ENCODE measurements around the gene KRTAP12-4.

Gene KRTAP12-4

DNA sequence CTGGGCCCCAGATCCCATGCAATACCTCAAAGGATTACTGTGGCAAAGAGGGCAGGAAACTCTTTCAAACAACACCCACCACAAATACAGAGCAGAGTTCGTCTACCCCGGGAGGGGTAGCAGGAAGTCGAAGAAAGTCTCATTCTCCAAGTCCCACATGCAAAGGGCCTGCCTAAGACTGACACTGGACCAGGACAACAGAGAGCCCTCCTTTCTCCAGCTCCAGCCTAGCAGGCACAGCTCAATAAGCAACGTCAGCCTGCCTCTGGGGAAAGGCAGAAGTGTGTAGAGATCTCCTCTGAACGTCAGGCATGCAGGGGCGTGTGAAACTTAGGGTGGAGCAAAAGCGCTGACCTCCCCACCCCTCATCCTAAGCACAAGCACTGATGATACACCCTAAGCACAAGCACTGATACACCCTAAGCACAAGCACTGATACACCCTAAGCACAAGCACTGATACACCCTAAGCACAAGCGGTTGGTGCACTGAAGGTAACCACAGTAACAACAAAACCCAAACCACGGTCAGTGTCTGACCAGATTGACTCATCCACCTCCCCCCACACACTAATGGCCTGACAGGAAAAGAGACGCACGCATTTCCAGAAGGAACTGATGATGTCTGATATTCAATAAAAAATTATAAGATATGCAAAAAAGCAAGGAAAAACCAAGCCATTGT lies 4.6 kb upstream of the KRTAP12-4 start:
- H3K4me3 ChIP-seq (ENCODE audit: control insufficient read depth, low read depth, low read length) = no peak overlapping the region
- TF ChIP-seq, protein P1, sequence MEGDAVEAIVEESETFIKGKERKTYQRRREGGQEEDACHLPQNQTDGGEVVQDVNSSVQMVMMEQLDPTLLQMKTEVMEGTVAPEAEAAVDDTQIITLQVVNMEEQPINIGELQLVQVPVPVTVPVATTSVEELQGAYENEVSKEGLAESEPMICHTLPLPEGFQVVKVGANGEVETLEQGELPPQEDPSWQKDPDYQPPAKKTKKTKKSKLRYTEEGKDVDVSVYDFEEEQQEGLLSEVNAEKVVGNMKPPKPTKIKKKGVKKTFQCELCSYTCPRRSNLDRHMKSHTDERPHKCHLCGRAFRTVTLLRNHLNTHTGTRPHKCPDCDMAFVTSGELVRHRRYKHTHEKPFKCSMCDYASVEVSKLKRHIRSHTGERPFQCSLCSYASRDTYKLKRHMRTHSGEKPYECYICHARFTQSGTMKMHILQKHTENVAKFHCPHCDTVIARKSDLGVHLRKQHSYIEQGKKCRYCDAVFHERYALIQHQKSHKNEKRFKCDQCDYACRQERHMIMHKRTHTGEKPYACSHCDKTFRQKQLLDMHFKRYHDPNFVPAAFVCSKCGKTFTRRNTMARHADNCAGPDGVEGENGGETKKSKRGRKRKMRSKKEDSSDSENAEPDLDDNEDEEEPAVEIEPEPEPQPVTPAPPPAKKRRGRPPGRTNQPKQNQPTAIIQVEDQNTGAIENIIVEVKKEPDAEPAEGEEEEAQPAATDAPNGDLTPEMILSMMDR (IDR thresholded peaks at IDR 0.05; ENCODE audit: control insufficient read depth, insufficient read depth, low read depth, low read length, missing control alignments) = no peak
- no peak for DNase-seq (ENCODE audit: low read depth)

DNA sequence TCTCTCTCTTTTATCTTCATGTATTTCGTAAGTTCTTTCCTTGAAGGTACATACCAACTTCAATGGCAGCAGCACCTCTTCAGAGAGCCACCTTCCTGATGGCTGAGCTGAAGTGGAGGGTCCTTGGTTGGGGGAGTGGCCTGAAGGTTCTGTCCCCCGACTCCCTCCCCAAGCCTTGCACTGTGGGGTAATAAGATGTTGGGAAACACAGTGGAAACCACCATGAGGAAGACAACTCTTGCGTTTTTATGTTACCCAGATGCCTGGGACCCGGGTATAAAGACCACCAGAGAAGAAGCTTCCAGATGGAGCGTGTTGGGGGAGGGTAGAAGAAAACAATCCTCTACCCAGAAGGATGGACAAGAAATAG lies 4.1 kb upstream of the KRTAP12-4 start:
- no peak overlapping the region for H3K4me3 ChIP-seq (ENCODE audit: control insufficient read depth, low read depth, low read length)
- TF ChIP-seq, protein P1 (IDR thresholded peaks at IDR 0.05; ENCODE audit: control insufficient read depth, insufficient read depth, low read depth, low read length, missing control alignments) = no peak
- DNase-seq (ENCODE audit: low read depth) = no peak

- DNase-seq (ENCODE audit: low read depth) = no peak
- no peak within 1 kb of the TSS for H3K4me3 ChIP-seq (ENCODE audit: control insufficient read depth, low read depth, low read length)
- TF ChIP-seq, protein P1 (IDR thresholded peaks at IDR 0.05; ENCODE audit: control insufficient read depth, insufficient read depth, low read depth, low read length, missing control alignments) = no peak
These were observed 3.4 kb upstream of the KRTAP12-4 start, which contains the start of gene KRTAP12-3 for GRCh38 chr21:44657635-44658540. Gene KRTAP12-3, plus strand, starts transcription at chr21:44657932. Its CDS starts 48 bp downstream, at chr21:44657980.

- TF ChIP-seq, protein P1 (IDR thresholded peaks at IDR 0.05; ENCODE audit: control insufficient read depth, insufficient read depth, low read depth, low read length, missing control alignments) = no peak
- no peak for DNase-seq (ENCODE audit: low read depth)
- H3K4me3 ChIP-seq (ENCODE audit: control insufficient read depth, low read depth, low read length) = no peak overlapping the region
These were observed 2.4 kb upstream of the KRTAP12-4 start for GRCh38 chr21:44656868-44657267.

- DNase-seq (ENCODE audit: low read depth) = no peak
- TF ChIP-seq, protein P1 (IDR thresholded peaks at IDR 0.05; ENCODE audit: control insufficient read depth, insufficient read depth, low read depth, low read length, missing control alignments) = no peak
- H3K4me3 ChIP-seq (ENCODE audit: control insufficient read depth, low read depth, low read length) = no peak overlapping the region
These were observed 543 bp downstream of the KRTAP12-4 start for GRCh38 chr21:44653656-44654575.

DNA sequence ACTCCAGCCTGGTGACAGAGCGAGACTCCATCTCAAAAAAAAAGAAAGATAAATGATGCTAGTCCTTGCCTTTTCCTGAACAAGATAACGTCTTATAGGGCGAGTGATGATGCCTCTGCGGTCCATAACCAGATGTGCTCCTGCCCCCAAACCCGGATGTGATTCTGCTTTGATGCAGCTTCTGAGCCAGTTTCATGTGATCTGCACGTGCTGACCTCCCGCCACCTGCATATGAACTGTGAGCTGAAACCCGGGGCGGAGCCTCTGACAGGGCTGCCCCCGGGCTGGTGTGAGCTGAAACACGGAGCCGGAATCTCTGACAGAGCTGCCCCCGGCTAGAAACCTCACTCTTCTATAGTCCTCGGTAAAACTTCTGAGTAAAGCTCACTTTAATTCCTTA lies 1.3 kb downstream of the KRTAP12-4 start:
- no peak overlapping the region for H3K4me3 ChIP-seq (ENCODE audit: control insufficient read depth, low read depth, low read length)
- DNase-seq (ENCODE audit: low read depth) = no peak
- TF ChIP-seq, protein P1 (IDR thresholded peaks at IDR 0.05; ENCODE audit: control insufficient read depth, insufficient read depth, low read depth, low read length, missing control alignments) = no peak
